Measurements from ENCODE around the gene ITIH1.

The ITIH1 gene

DNA sequence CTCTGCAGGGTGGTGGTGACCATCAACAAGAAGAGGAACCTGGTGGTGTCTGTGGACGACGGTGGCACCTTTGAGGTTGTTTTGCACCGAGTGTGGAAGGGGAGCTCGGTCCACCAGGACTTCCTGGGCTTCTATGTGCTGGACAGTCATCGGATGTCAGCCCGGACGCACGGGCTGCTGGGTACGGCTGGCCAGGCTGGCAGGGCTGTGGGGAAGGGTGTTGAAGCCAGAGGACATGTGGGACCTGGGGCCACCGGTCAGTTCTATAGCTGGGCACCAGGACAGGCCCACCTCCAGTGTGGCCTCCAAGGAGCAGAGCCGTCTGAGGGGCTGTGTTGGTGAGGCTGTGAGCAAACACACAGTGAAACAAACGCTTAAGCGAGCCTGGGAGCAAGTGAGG is 13.3 kb downstream of the ITIH1 start:
- TF ChIP-seq, protein P1, sequence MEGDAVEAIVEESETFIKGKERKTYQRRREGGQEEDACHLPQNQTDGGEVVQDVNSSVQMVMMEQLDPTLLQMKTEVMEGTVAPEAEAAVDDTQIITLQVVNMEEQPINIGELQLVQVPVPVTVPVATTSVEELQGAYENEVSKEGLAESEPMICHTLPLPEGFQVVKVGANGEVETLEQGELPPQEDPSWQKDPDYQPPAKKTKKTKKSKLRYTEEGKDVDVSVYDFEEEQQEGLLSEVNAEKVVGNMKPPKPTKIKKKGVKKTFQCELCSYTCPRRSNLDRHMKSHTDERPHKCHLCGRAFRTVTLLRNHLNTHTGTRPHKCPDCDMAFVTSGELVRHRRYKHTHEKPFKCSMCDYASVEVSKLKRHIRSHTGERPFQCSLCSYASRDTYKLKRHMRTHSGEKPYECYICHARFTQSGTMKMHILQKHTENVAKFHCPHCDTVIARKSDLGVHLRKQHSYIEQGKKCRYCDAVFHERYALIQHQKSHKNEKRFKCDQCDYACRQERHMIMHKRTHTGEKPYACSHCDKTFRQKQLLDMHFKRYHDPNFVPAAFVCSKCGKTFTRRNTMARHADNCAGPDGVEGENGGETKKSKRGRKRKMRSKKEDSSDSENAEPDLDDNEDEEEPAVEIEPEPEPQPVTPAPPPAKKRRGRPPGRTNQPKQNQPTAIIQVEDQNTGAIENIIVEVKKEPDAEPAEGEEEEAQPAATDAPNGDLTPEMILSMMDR (IDR thresholded peaks at IDR 0.05; ENCODE audit: low read depth, low read length): no peak
- Histone ChIP-seq H3K27ac (no peak overlapping the region), H3K4me3 (ENCODE audit: low read depth, low read length) (no peak overlapping the region), H3K36me3 (no peaks in the 10 kb centered on the region), H3K9me3 (ENCODE audit: severe bottlenecking) (no peaks in the 10 kb centered on the region), H3K27me3 (ENCODE audit: insufficient read depth, low read depth, severe bottlenecking) (no peaks in the 10 kb centered on the region)
- DNase-seq: no peak

DNA sequence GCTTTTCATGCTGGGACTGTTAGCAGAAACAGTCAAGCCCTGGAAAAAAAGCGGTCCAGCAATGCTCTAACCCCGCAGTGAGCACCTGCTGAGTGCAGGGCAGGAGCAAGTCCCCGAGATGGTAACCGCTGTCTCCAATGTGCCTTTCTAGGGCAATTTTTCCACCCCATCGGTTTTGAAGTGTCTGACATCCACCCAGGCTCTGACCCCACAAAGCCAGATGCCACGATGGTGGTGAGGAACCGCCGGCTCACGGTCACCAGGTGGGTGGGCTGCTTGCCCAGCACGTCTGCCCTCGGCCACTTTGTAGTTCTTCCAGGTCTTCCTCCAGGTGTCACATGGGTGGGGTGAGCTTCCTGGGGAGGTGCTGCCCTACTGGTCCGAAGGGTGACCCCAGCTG is 14.0 kb downstream of the ITIH1 start:
- DNase-seq: no peak
- TF ChIP-seq, protein P1 (IDR thresholded peaks at IDR 0.05; ENCODE audit: low read depth, low read length): no peak

DNA sequence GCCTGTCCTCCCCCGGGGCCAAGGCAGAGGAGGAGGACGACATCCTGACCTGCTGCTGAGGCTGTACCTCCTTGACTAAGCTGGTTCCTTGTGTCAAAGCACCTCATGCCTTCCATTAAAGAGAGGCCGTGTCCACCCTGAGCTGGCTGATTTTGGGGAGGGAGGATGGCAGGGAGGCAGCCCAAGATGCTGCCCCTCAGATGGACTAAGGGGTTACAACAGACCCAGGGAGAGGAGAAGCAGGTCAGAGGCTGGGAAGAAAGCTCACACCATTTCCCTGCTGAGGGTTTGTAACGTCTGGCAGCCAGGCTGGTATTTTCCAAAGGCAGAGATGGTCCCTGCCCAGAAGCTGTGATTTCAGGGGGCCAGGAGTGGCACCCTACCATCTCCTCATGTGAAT is 14.5 kb downstream of the ITIH1 start:
- DNase-seq: no peak
- H3K27me3 ChIP-seq (ENCODE audit: insufficient read depth, low read depth, severe bottlenecking): no peaks in the 10 kb centered on the region
- H3K9me3 ChIP-seq (ENCODE audit: severe bottlenecking): no peaks in the 10 kb centered on the region
- H3K36me3 ChIP-seq: no peaks in the 10 kb centered on the region
- no peak overlapping the region for H3K4me3 ChIP-seq (ENCODE audit: low read depth, low read length)
- TF ChIP-seq, protein P1 (IDR thresholded peaks at IDR 0.05; ENCODE audit: low read depth, low read length): no peak
- no peak overlapping the region for H3K27ac ChIP-seq

More for the DNA sequence above, 14.0 kb downstream of the ITIH1 start:
- Histone ChIP-seq H3K27me3 (ENCODE audit: insufficient read depth, low read depth, severe bottlenecking) (no peaks in the 10 kb centered on the region), H3K9me3 (ENCODE audit: severe bottlenecking) (no peaks in the 10 kb centered on the region), H3K36me3 (no peaks in the 10 kb centered on the region), H3K4me3 (ENCODE audit: low read depth, low read length) (no peak overlapping the region), H3K27ac (no peak overlapping the region)

DNA sequence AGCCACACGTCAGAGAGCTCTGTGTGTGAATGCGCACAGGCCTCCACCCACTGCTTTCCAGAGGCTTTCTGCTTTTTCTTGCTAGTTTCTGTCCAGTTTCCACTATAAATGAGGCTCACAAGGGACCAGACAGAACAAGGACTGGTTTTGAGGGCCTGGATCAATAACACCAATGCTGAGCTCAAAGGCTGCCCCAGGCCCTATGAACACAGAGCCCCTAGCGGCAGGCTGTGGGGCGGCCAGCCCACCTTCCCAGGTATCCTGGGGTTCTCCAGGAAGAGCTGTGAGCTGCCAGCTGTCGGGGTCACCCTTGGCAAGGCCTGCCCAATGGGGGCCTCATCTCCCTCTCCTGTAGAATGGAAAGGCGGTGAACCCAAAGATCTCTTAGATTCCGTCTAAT is 15.0 kb downstream of the ITIH1 start:
- DNase-seq: no peak
- Histone ChIP-seq H3K36me3 (no peaks in the 10 kb centered on the region), H3K4me3 (ENCODE audit: low read depth, low read length) (no peak overlapping the region), H3K27me3 (ENCODE audit: insufficient read depth, low read depth, severe bottlenecking) (no peaks in the 10 kb centered on the region), H3K9me3 (ENCODE audit: severe bottlenecking) (no peaks in the 10 kb centered on the region), H3K27ac (no peak overlapping the region)
- TF ChIP-seq, protein P1 (IDR thresholded peaks at IDR 0.05; ENCODE audit: low read depth, low read length): peak; percentile 56

DNA sequence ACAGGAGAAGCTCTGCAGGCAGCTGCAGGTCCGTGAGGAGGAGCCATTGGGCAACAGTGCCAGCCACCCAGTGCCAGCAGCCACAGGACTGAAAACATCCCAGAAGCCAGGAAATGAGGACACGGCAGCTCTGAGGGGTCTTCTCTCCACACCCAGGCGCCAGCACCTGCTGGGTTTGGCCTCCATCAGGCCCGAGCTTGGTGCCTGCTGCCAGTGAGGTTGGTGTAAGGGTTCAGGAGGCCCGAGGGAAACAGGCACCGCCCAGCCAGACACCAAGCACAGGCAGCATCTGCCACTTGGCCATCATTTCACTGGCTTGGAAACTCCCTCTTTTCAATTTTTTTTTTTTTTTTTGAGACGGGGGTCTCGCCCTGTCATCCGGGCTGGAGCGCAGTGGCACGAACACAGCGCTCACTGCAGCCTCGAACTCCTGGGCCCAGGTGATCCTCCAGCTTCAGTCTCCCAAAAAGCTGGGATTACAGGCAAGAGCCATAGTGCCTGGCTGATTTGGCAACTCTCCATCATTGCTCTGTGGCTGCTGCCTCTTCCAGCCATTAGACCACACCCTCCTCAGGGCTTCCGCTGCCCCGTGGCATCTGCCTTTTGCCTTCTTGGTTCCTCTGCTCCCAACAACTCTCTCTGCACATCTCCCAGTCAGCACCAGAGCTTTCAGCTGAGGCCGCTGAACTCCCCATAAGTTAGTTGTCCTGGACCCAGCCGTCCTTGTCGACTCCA is 15.7 kb downstream of the ITIH1 start:
- H3K36me3 ChIP-seq: no peaks in the 10 kb centered on the region
- H3K27me3 ChIP-seq (ENCODE audit: insufficient read depth, low read depth, severe bottlenecking): no peaks in the 10 kb centered on the region
- no peaks in the 10 kb centered on the region for H3K9me3 ChIP-seq (ENCODE audit: severe bottlenecking)
- H3K4me3 ChIP-seq (ENCODE audit: low read depth, low read length): no peak overlapping the region
- no peak for DNase-seq
- H3K27ac ChIP-seq: no peak overlapping the region
- TF ChIP-seq, protein P1 (IDR thresholded peaks at IDR 0.05; ENCODE audit: low read depth, low read length): no peak
